Stomach (tissue), 9 donors: ENCODE measurements around the gene CAPZB. TPM values are rescaled to one million over a fixed set of nuclear protein-coding genes. Genes with fewer than 3 reads are reported as not detected.

Experiments
- DNase-seq, 2 donors: peaks; one replicate each; pipeline versions ENCODE4 v3.0.0 to v3.0.0-alpha.2; 2013 to 2019
- H3K27ac ChIP-seq, 5 donors: fragments of 200-600 bp in 4 of 5; sonication (generic) in 4 of 5; one replicate each; pipeline ENCODE4 v1.5.1; 2013 to 2019; ENCODE audit warnings: mild to moderate bottlenecking in 1 of 5, moderate library complexity in 1 of 5
- H3K27me3 ChIP-seq, 3 donors: fragments of 200-600 bp; sonication (generic); one replicate each; pipeline ENCODE4 v1.5.1; 2017 to 2019; ENCODE audit warnings: mixed run types in 1 of 3
- H3K36me3 ChIP-seq, 4 donors: fragments of 200-600 bp; sonication (generic); 1 replicate in 3 of 4; 2 replicates in 1 of 4; pipeline ENCODE4 v1.5.1; 2016 to 2019
- H3K4me1 ChIP-seq, 4 donors: fragments of 200-600 bp; sonication (generic); one replicate each; pipeline ENCODE4 v1.5.1; 2016 to 2019
- H3K4me3 ChIP-seq, 4 donors: fragments of 200-600 bp; sonication (generic) in 3 of 4; one replicate each; pipeline ENCODE4 v1.5.1; 2016 to 2019; ENCODE audit warnings: mild to moderate bottlenecking in 1 of 4
- H3K9me3 ChIP-seq, 4 donors: fragments of 200-600 bp; sonication (generic); one replicate each; pipeline ENCODE4 v1.5.1; 2016 to 2019
- EP300 ChIP-seq: sonication (generic); formaldehyde crosslinking; IDR thresholded peaks from one replicate; pipeline ENCODE4 v1.6.1; 2017; ENCODE audit warnings: antibody characterized with exemption
- POLR2A ChIP-seq, 4 donors: fragments of 450-650 bp; IDR thresholded peaks; one replicate each; pipeline ENCODE4 v1.6.1; 2016; ENCODE audit warnings: antibody characterized with exemption in 4 of 4, control low read depth in 2 of 4, mild to moderate bottlenecking in 1 of 4, moderate library complexity in 1 of 4
- POLR2AphosphoS5 ChIP-seq, 3 donors: sonication (generic); formaldehyde crosslinking; IDR thresholded peaks; one replicate each; pipeline ENCODE4 v1.6.1; 2016; ENCODE audit warnings: antibody characterized with exemption in 3 of 3
- WGBS, 5 donors: extraction: QIAGEN DNeasy Blood & Tissue Kit in 3 of 5; methylation state at CpG; one replicate each; pipeline versions ENCODE4 v1.1.5 to v1.1.7; 2013 to 2018; 5-methylcytosine and 5-hydroxymethylcytosine counted together
- intact Hi-C: fragments of 100-400 bp; cut with DNase I; formaldehyde crosslinking; loops from one replicate; pipeline ENCODE4 v1.15.1; 2023; ENCODE audit warnings: low total_unique reads
- polyA plus RNA-seq, 3 donors: library from polyadenylated mRNA; stranded (reverse); fragments of 200-250 nt; gene quantifications; one replicate each; pipeline ENCODE4 v1.2.3, GENCODE V29; 2013
- total RNA-seq, 5 donors: library from RNA; depleted of rRNA; stranded (reverse); fragments of >200 nt; gene quantifications; one replicate each; pipeline versions ENCODE4 v1.1.0 to v1.2.3, GENCODE V29; 2014 to 2016
- TF ChIP-seq, protein P1 (sequence below), 7 experiments: fragments of 450-650 bp in 4 of 7; fragments of 200-600 bp in 3 of 7; sonication (generic) in 3 of 7; IDR thresholded peaks; one replicate each; pipeline ENCODE4 v1.5.1; 2016 to 2019; ENCODE audit warnings: antibody characterized with exemption in 7 of 7, control low read depth in 2 of 7, mild to moderate bottlenecking in 1 of 7
- donor health status: healthy with polysubstance abuse.
- donor health status: Bipolar disorder and iron deficiency.
- donor health status: healthy.

CAPZB gene
- total and polyA plus RNA-seq, 8 donors = 84.9 to 345 (median 155) TPM

GRCh38 chr1:19337289-19337688, 148.1 kb downstream of the CAPZB start:
- intact Hi-C loops = no loop called here
- 85 to 92% (median 88%) methylated on average over 4 of the region's 4 CpGs for WGBS, 5 donors

DNA sequence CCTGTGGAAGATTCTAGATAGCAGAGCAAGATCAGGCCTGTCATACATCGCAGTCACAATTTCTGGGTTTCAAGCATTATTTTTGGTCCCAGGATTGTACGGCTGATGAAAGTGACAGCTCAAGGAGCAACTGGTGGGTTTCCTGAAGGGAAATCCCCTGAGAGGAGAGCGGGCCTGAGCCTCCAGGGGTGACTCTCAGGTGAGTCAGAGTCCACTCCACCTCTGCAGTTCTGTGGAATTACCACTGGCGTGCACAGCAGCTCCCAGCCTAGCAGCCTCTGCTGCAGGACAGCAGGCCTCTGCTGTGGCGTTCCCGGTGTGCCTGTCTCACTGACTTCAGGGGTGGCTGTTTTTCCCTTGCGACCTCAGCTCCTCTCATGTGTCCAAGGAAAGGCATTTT, 148.8 kb downstream of the CAPZB start:
- DNase-seq = no peak
- Histone ChIP-seq H3K27me3 (no peaks in the 10 kb centered on the region), H3K27ac (no peak overlapping the region), H3K4me1 (peaks cover 0 to 7% (median 5%) of the 10 kb centered on the region in 4 donors), H3K4me3 (no peak overlapping the region), H3K9me3 (no peaks in the 10 kb centered on the region), H3K36me3 (peaks cover 25 to 50% (median 46%) of the 10 kb centered on the region in 4 donors)
- TF ChIP-seq POLR2AphosphoS5 (IDR thresholded peaks at IDR 0.05) = no peak
- TF ChIP-seq, protein P1, sequence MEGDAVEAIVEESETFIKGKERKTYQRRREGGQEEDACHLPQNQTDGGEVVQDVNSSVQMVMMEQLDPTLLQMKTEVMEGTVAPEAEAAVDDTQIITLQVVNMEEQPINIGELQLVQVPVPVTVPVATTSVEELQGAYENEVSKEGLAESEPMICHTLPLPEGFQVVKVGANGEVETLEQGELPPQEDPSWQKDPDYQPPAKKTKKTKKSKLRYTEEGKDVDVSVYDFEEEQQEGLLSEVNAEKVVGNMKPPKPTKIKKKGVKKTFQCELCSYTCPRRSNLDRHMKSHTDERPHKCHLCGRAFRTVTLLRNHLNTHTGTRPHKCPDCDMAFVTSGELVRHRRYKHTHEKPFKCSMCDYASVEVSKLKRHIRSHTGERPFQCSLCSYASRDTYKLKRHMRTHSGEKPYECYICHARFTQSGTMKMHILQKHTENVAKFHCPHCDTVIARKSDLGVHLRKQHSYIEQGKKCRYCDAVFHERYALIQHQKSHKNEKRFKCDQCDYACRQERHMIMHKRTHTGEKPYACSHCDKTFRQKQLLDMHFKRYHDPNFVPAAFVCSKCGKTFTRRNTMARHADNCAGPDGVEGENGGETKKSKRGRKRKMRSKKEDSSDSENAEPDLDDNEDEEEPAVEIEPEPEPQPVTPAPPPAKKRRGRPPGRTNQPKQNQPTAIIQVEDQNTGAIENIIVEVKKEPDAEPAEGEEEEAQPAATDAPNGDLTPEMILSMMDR (IDR thresholded peaks at IDR 0.05) = no peak
- WGBS, 5 donors = 83 to 92% (median 86%) methylated on average over 6 to 7 of the region's 7 CpGs
- intact Hi-C loops = no loop called here

More at GRCh38 chr1:19337289-19337688, 148.1 kb downstream of the CAPZB start:
- Histone ChIP-seq H3K4me3 (no peak overlapping the region), H3K27me3 (no peaks in the 10 kb centered on the region), H3K27ac (no peak overlapping the region), H3K9me3 (no peaks in the 10 kb centered on the region), H3K4me1 (peaks cover 0 to 13% (median 11%) of the 10 kb centered on the region in 4 donors), H3K36me3 (peaks cover 30 to 57% (median 51%) of the 10 kb centered on the region in 4 donors)
- TF ChIP-seq POLR2A (IDR thresholded peaks at IDR 0.05) = no peak
- no peak for TF ChIP-seq POLR2AphosphoS5 (IDR thresholded peaks at IDR 0.05)
- TF ChIP-seq EP300 = no peak
- TF ChIP-seq, protein P1 (IDR thresholded peaks at IDR 0.05) = no peak
- DNase-seq = no peak

DNA sequence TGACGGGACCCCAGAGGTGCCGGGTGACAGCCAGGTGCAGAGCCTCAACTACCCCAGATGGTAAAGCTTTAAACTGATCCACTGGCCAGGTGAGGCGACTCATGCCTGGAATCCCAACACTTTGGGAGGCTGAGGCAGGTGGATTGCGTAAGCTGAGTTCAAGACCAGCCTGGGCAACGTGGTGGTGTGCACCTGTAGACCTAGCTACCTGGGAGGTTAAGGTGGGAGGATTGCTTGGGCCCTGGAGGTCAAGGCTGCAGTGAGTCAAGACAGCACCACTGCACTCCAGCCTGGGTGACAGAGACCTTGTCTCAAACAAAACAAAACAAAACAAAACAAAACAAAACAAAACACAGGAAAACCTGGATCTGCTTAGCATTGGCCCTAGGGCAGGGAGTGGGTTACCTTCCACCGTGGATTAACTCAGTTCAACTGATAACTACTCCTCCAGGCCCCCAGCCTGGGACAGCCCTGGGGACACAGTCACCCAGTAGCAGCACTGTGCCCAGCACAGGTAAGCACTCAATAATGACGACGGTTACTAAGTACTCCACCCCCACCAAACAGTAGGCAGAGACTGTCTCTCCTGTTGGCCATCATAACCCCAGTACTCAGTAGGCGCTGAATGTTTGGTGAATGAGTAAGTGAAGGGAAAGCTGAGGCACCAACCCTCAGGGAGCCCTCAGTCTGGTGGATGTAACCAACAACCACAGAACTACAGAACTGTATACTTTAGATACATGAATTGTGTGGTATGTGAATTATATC, 151.6 kb downstream of the CAPZB start:
- Histone ChIP-seq H3K4me3 (no peak overlapping the region), H3K36me3 (peaks cover 11 to 42% (median 37%) of the 10 kb centered on the region in 4 donors), H3K9me3 (no peaks in the 10 kb centered on the region), H3K27me3 (no peaks in the 10 kb centered on the region), H3K4me1 (no peaks in the 10 kb centered on the region), H3K27ac (no peak overlapping the region)
- no peak for DNase-seq
- intact Hi-C loops = no loop called here
- 79 to 89% (median 87%) methylated on average over 9 of the region's 9 CpGs for WGBS, 5 donors
- no peak for TF ChIP-seq POLR2A (IDR thresholded peaks at IDR 0.05)
- no peak for TF ChIP-seq POLR2AphosphoS5 (IDR thresholded peaks at IDR 0.05)
- TF ChIP-seq EP300 = no peak
- TF ChIP-seq, protein P1 (IDR thresholded peaks at IDR 0.05) = no peak

DNA sequence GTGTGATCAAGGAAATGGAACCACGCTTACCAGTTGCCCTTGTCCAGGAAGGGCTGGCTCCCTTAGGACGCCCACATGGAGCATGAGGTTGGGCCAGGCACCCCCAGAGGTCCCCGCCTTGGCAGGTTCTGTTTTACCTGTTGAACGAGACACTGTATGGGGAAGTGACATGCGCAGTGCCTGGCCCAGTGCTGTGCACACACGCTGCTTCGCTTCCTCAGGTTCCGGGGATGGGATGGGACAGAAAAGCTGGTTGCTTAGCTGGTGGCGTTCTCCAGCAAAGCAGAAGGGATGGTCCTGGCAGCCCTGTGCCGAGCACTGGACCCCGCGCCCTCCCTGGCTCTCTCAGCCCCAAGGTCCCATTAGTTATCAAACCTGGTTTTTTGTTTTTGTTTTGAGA, 152.5 kb downstream of the CAPZB start:
- Histone ChIP-seq H3K27me3 (no peaks in the 10 kb centered on the region), H3K9me3 (no peaks in the 10 kb centered on the region), H3K4me1 (no peaks in the 10 kb centered on the region), H3K4me3 (no peak overlapping the region), H3K27ac (no peak overlapping the region), H3K36me3 (peaks cover 9 to 42% (median 37%) of the 10 kb centered on the region in 4 donors)
- WGBS, 5 donors = 83 to 94% (median 89%) methylated on average over 10 to 12 of the region's 12 CpGs
- no peak for DNase-seq
- intact Hi-C loops = no loop called here
- no peak for TF ChIP-seq EP300
- TF ChIP-seq, protein P1 (IDR thresholded peaks at IDR 0.05) = no peak
- no peak for TF ChIP-seq POLR2AphosphoS5 (IDR thresholded peaks at IDR 0.05)
- no peak for TF ChIP-seq POLR2A (IDR thresholded peaks at IDR 0.05)
